ENCODE data around the gene TCFL5.

Gene TCFL5

DNA sequence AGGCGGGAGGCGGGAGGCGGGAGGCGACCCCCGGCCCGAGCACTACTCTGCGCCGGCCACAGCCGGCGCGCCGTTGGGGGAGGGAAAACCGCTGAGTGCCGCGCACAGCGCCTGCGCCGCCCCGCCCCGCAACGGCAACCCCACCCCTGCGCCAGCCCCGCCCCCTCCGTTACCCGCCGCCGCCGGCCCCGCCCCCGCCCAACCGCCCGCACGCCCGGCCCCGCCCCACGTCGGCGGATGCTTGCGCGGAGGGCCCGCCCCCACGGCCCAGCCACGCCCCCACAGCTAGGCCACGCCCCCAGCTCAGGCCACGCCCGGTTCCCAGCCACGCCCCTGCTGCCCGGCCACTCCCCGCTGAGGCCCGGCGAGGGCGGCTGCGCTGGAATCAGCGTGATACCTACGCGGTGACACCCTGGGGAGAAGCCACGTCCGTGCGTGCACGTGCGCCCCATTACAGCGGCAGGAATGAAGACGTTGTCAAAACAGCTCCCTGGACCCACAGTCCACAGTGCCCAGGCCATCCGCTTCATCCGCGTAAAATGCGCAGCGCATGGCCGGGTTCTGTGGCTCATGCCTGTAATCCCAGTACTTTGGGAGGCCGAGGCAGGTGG is at the start of gene TCFL5:
Gene TCFL5 (minus strand): TSS at position 97 of the 611 bp plus-strand sequence. CDS start 152 bp downstream, outside the sequence.
- TF ChIP-seq, protein P1, sequence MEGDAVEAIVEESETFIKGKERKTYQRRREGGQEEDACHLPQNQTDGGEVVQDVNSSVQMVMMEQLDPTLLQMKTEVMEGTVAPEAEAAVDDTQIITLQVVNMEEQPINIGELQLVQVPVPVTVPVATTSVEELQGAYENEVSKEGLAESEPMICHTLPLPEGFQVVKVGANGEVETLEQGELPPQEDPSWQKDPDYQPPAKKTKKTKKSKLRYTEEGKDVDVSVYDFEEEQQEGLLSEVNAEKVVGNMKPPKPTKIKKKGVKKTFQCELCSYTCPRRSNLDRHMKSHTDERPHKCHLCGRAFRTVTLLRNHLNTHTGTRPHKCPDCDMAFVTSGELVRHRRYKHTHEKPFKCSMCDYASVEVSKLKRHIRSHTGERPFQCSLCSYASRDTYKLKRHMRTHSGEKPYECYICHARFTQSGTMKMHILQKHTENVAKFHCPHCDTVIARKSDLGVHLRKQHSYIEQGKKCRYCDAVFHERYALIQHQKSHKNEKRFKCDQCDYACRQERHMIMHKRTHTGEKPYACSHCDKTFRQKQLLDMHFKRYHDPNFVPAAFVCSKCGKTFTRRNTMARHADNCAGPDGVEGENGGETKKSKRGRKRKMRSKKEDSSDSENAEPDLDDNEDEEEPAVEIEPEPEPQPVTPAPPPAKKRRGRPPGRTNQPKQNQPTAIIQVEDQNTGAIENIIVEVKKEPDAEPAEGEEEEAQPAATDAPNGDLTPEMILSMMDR (IDR thresholded peaks at IDR 0.05): no peak
- TF ChIP-seq ZFX (IDR thresholded peaks at IDR 0.05; ENCODE audit: borderline replicate concordance): no peak

DNA sequence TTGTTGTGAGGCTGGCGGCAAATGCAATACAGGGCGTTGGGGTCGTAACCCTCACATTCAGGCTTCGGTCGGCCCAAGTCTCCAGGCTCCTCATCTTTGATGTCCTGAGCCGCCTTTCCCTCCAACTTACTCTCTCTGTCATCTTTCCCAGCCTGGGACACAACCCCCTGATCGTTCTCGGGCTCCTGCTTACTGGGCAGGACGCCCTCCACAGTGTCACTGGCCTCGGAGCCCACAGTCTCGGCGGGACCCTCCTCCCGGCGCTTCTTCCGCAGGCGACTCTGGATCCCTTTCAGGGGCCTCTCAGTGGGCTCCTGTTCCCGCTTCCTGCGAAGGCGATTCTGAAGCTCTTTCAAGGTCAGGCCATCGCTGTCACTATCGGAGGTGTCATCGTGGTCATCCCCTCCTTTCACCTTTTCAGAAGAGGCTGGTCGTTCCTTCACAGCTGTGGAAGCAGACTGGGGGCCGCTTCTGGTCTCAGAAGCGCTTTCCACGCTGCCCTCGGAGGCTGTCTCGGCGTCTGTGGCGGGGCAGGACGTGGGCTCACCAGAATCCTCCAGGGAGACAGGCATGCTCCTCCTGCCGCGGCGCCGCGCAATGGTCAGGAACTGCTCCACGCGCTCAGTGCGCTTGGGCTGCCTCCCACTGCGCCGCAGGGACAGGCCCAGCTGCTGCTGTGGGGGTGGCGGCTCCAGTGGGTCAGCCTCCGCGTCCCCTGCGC is 49.3 kb upstream of the TCFL5 start:
- no peak for TF ChIP-seq ZFX (IDR thresholded peaks at IDR 0.05; ENCODE audit: borderline replicate concordance)
- TF ChIP-seq, protein P1 (IDR thresholded peaks at IDR 0.05): no peak
- H3K27ac ChIP-seq: no peak overlapping the region

More for the DNA sequence above, at the start of gene TCFL5:
- no peak within 1 kb of the TSS for H3K27ac ChIP-seq

DNA sequence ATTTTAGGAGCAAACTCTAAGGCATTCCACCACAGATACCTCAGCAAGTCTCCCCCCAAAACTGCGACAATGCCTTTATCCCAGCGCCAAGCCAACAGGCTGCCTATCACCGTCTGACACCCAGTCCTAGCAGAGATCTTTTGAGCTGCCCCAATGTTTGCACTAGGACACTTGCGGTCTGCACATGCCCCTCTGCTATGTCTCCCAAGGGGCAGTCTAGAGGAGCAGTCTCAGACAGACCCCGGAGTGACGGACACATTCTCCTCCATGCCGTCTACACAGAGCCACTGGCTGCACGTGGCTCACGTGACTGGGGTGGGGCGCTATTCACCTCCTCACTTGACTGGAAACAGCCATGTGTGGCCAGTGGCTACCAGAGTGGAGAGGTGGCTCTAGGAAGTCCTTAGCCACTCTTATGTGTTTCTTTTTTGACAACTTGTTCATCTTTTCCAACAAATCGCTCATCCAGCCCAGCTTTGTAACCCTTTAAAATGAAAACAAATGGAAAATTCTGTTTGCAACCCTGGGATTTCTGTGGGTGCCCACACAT is 48.7 kb upstream of the TCFL5 start:
- H3K27ac ChIP-seq: no peak overlapping the region
- TF ChIP-seq, protein P1 (IDR thresholded peaks at IDR 0.05): no peak
- no peak for TF ChIP-seq ZFX (IDR thresholded peaks at IDR 0.05; ENCODE audit: borderline replicate concordance)

DNA sequence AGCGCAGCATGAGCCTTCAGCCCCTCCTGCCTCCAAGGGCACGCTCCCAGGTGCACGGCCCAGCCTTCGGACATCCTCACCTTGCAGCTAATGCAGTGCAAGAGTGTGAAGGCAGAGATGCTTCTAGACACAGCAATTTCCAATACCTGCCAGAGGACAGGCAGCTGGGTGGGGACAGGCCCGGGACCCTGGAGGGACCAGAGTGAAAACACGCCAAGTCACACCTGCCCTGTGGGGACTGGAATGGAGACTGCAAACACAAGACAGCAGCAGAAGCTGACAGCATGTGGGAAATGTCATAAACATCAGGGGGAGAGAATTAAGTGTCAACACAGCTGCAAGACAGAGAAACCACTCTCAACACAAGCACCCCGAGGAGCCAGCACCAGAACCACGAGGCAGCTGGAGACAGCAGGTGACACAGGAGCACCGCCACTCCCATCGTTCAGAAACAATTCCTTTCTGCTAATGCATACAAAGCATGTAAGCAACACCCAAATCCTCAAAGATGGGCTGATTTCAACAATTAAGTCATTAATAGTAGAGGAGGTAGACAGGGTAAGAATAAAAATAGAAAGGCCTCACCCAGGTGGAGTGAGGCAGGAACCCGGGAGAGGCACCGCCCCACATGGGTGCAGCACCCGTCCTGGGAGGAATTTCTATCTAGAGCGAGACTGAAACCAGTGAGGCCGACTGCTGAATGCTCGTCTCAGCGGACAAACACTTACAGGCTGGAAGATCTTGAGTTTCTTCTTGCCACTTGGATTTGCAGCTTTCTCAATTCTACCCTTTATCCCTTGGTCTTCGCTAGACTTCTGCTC is 47.6 kb upstream of the TCFL5 start:
- TF ChIP-seq, protein P1 (IDR thresholded peaks at IDR 0.05): no peak
- TF ChIP-seq ZFX (IDR thresholded peaks at IDR 0.05; ENCODE audit: borderline replicate concordance): no peak
- no peak overlapping the region for H3K27ac ChIP-seq

DNA sequence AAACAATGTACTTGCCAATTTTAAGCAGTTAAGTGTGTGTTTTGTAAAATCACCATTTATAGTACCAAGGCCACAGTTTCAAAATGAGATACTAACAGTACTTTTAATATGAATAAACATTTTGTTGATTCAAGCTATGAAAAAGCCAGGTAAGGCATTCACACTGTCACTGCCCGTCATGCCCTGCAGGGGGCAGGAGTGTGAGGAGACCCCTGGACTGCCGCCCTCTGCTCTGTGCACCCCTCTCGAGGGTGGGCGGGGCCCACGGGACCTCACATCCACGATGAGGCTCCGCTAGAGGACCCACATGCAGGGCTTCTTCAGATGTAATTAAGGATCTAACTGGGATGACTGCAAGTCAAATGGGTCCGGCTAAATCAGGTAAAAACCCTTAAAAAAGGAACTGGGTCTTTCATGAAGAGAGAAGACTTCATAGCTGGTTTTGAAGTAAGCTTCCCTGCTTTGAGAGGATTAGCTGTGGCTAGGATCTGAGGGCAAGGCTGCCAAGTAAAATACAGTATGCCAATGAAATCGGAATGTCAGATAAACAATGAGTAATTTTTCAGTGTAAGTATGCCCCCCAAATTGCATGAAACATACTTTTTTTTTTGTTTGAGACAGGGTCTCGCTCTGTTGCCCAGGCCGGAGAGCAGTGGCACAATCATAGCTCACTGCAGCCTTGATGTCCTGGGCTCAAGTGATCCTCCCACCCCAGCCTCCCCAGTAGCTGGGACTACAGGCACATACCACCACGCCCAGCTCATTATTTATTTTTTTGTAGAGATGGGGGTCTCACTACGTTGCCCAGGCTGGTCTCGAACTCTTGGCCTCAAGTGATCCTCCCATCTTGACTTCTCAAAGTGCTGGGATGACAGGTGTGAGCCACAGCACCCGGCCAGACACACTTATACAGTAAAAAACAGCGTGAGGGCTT is 46.0 kb upstream of the TCFL5 start:
- TF ChIP-seq ZFX (IDR thresholded peaks at IDR 0.05; ENCODE audit: borderline replicate concordance): no peak
- TF ChIP-seq, protein P1 (IDR thresholded peaks at IDR 0.05): peak; percentile 69
- no peak overlapping the region for H3K27ac ChIP-seq

DNA sequence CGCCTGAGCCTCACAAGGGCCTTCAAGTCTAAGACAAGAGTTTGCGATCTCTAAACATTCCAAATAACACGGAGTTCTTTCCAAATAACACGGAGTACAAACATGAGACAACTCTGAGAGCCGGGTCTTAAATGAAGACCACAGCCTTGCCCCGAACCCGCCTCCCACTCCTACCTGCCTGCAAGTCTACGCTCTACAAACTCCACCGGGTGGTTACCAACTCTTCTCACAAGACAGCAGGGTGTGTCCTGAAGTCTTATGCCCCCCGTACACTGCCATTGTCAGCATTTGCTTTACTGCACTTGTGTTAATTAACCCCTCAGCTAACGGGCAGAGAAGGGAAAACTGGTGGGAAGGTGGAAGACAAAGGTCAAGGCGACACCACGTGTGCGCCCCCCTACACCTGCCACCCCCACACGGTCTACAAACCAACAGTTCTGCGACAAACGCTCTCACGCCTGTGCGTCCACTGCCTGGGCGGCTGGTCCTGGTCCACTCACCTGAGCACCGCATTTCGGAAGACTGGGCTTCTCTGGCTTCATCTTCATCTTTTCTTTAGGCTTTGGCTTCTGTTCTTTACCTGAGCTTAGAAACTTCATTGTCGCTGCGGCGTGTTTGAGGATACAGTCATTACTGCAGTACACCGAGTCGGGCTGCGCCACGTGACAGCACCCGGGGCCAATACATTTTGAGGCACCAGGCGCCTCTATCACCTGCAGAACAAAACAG is 45.2 kb upstream of the TCFL5 start:
- no peak for TF ChIP-seq ZFX (IDR thresholded peaks at IDR 0.05; ENCODE audit: borderline replicate concordance)
- TF ChIP-seq, protein P1 (IDR thresholded peaks at IDR 0.05): no peak
- H3K27ac ChIP-seq: no peak overlapping the region
